HCT116 (cell line): ENCODE measurements around the gene GPR157. TPM values are rescaled to one million over a fixed set of nuclear protein-coding genes. Genes with fewer than 3 reads are reported as not detected.

Experiments used
- ATAC-seq: fragments of 200-7000 bp; cut with Tn5 transposase; 2 replicates; pipeline ENCODE4 v1.9.1; 2020; ENCODE audit warnings: mild to moderate bottlenecking, moderate library complexity
- BruUV-seq: library from RNA; stranded (reverse); fragments of 400-500 nt; replicated peaks from 2 replicates; lab custom pipeline; 2021; lab: Mats Ljungman, UMichigan
- CTCF ChIA-PET: fragments of 300-600 bp; sonication (Branson Sonifier 250); formaldehyde crosslinking; loops from one replicate; lab custom pipeline; 2021; ENCODE audit warnings: antibody characterized with exemption; lab: Charles Lee
- POLR2A ChIA-PET: fragments of 300-600, 350-600 bp; sonication (Branson Sonifier 250); formaldehyde crosslinking; loops from one replicate; lab custom pipeline; 2021; ENCODE audit warnings: antibody characterized with exemption; lab: Charles Lee
- RAD21 ChIA-PET, 2 experiments: fragments of 300-600 bp; sonication (Branson Sonifier 250); formaldehyde crosslinking; loops; one replicate each; lab custom pipeline; 2023; ENCODE audit warnings: low total read pairs in 2 of 2; ENCODE audit not compliant: uncharacterized antibody in 2 of 2, unreplicated experiment in 2 of 2, low non-redundant PET in 1 of 2; lab: Charles Lee
- DNase-seq: peaks from one replicate; pipeline ENCODE4 v3.0.0-alpha.2; 2010; ENCODE audit warnings: low read depth, low spot score
- H2AFZ ChIP-seq: fragments of 200-600 bp; shearing (Covaris generic), sonication (generic); 2 replicates; pipeline ENCODE4 v1.6.1; 2017; ENCODE audit warnings: low read depth, mixed run types, mixed read lengths, antibody characterized with exemption, low read length; ENCODE audit not compliant: poor library complexity, severe bottlenecking
- H3K27ac ChIP-seq: 2 replicates; pipeline ENCODE4 v1.5.1; 2012; ENCODE audit warnings: low read depth, low read length
- H3K27me3 ChIP-seq: fragments of 200-600 bp; sonication (generic); 2 replicates; pipeline ENCODE4 v1.6.1; 2016; ENCODE audit warnings: mixed run types, low read length, mixed read lengths; ENCODE audit not compliant: insufficient read depth
- H3K36me3 ChIP-seq, 2 experiments: fragments of 200-500 bp in 1 of 2; fragments of 200-600 bp in 1 of 2; sonication (Bioruptor generic) in 1 of 2; sonication (generic) in 1 of 2; 2 replicates each; pipeline versions ENCODE4 v1.5.1 to v1.6.1; 2014 to 2016; ENCODE audit warnings: low read length in 2 of 2, inconsistent platforms in 1 of 2, mixed read lengths in 1 of 2, mixed run types in 1 of 2; ENCODE audit not compliant: insufficient read depth in 2 of 2, control insufficient read depth in 1 of 2
- H3K4me1 ChIP-seq, 2 experiments: fragments of 200-600 bp in 1 of 2; sonication (generic) in 1 of 2; 2 replicates each; pipeline versions ENCODE4 v1.5.1 to v1.6.1; 2012 to 2017; ENCODE audit warnings: low read length in 2 of 2, inconsistent platforms in 1 of 2, mild to moderate bottlenecking in 1 of 2, mixed read lengths in 1 of 2, mixed run types in 1 of 2, moderate library complexity in 1 of 2; ENCODE audit not compliant: insufficient read depth in 2 of 2, control insufficient read depth in 1 of 2
- H3K4me2 ChIP-seq: fragments of 200-600 bp; sonication (generic); 2 replicates; pipeline ENCODE4 v1.6.1; 2017; ENCODE audit warnings: mixed run types, low read length, mixed read lengths
- H3K4me3 ChIP-seq, 2 experiments: fragments of 200-600 bp in 1 of 2; sonication (generic) in 1 of 2; replicated peaks in 1 of 2; 2 replicates each; pipeline ENCODE4 v1.5.1; 2011 to 2016; ENCODE audit warnings: low read length in 2 of 2, control low read depth in 1 of 2, low read depth in 1 of 2, mild to moderate bottlenecking in 1 of 2, mixed read lengths in 1 of 2, mixed run types in 1 of 2
- H3K79me2 ChIP-seq: fragments of 200-600 bp; sonication (generic); 2 replicates; pipeline ENCODE4 v1.6.1; 2017; ENCODE audit warnings: mild to moderate bottlenecking, mixed run types, low read length, moderate library complexity, mixed read lengths; ENCODE audit not compliant: insufficient read depth
- H3K9ac ChIP-seq: fragments of 200-600 bp; sonication (generic); 2 replicates; pipeline ENCODE4 v1.6.1; 2016; ENCODE audit warnings: low read length, mixed read lengths
- H3K9me2 ChIP-seq: fragments of 200-600 bp; sonication (generic), shearing (Covaris generic); 2 replicates; pipeline ENCODE4 v1.6.1; 2017; ENCODE audit warnings: mixed run types, mild to moderate bottlenecking, moderate library complexity; ENCODE audit not compliant: insufficient read depth
- H3K9me3 ChIP-seq, 2 experiments: fragments of 200-500 bp in 1 of 2; fragments of 200-600 bp in 1 of 2; sonication (Bioruptor generic) in 1 of 2; sonication (generic) in 1 of 2; 2 replicates each; pipeline ENCODE4 v1.6.1; 2014 to 2017; ENCODE audit warnings: low read length in 2 of 2, mixed read lengths in 2 of 2, inconsistent platforms in 1 of 2, low read depth in 1 of 2, mild to moderate bottlenecking in 1 of 2, mixed run types in 1 of 2, moderate library complexity in 1 of 2; ENCODE audit not compliant: control insufficient read depth in 1 of 2, insufficient read depth in 1 of 2
- H4K20me1 ChIP-seq: fragments of 200-600 bp; sonication (generic), shearing (Covaris generic); 2 replicates; pipeline ENCODE4 v1.6.1; 2017; ENCODE audit warnings: mixed run types, mild to moderate bottlenecking, moderate library complexity; ENCODE audit not compliant: insufficient read depth
- CBX3 ChIP-seq: IDR thresholded peaks from 2 replicates; pipeline ENCODE4 v1.6.1; 2012; ENCODE audit warnings: low read depth
- EGR1 ChIP-seq: IDR thresholded peaks from 2 replicates; pipeline ENCODE4 v1.6.1; 2012; ENCODE audit warnings: low read depth
- EZH2phosphoT487 ChIP-seq: fragments of 200-600 bp; IDR thresholded peaks from 2 replicates; pipeline ENCODE4 v1.6.1; 2018; ENCODE audit warnings: antibody characterized with exemption, borderline replicate concordance
- FOSL1 ChIP-seq: IDR thresholded peaks from 2 replicates; pipeline ENCODE4 v1.6.1; 2012; ENCODE audit warnings: low read depth
- JUND ChIP-seq: IDR thresholded peaks from 2 replicates; pipeline ENCODE4 v1.6.1; 2012
- POLR2A ChIP-seq: IDR thresholded peaks from 2 replicates; pipeline ENCODE4 v1.7.0; 2011; ENCODE audit warnings: borderline replicate concordance; ENCODE audit not compliant: insufficient read depth, insufficient read length; ENCODE audit errors: extremely low read depth
- RAD21 ChIP-seq: IDR thresholded peaks from 2 replicates; pipeline ENCODE4 v1.6.1; 2012; ENCODE audit warnings: low read depth, mild to moderate bottlenecking
- SIN3A ChIP-seq: IDR thresholded peaks from 2 replicates; pipeline ENCODE4 v1.6.1; 2012; ENCODE audit warnings: low read depth
- SP1 ChIP-seq: IDR thresholded peaks from 2 replicates; pipeline ENCODE4 v1.6.1; 2012; ENCODE audit warnings: low read depth
- SRF ChIP-seq: IDR thresholded peaks from 2 replicates; pipeline ENCODE4 v1.6.1; 2012; ENCODE audit warnings: low read depth
- TCF7L2 ChIP-seq: IDR thresholded peaks from 2 replicates; pipeline ENCODE4 v1.7.0; 2011; ENCODE audit warnings: borderline replicate concordance, inconsistent platforms; ENCODE audit not compliant: insufficient read depth, insufficient read length; ENCODE audit errors: extremely low read depth
- YY1 ChIP-seq: IDR thresholded peaks from 2 replicates; pipeline ENCODE4 v1.6.1; 2011; ENCODE audit warnings: low read length, low read depth, moderate library complexity, mild to moderate bottlenecking; ENCODE audit not compliant: insufficient replicate concordance; ENCODE audit errors: extremely low read depth
- ZFX ChIP-seq: fragments of 450-650 bp; IDR thresholded peaks from 2 replicates; pipeline ENCODE4 v1.6.1; 2017
- ZNF274 ChIP-seq: fragments of 200-500 bp; sonication (Bioruptor generic); IDR thresholded peaks from 2 replicates; pipeline ENCODE4 v1.6.1; 2014; ENCODE audit warnings: mild to moderate bottlenecking, low read depth, low read length, inconsistent platforms
- intact Hi-C: fragments of 100-400 bp; cut with micrococcal nuclease; formaldehyde crosslinking; loops from 2 replicates; pipeline ENCODE4 v1.10.0; 2022
- total RNA-seq: library from RNA; stranded (reverse); gene quantifications from one replicate; pipeline ENCODE4 v1.2.1, GENCODE V29; 2021; ENCODE audit not compliant: unreplicated experiment
- TF ChIP-seq, protein P1 (sequence below): IDR thresholded peaks from 2 replicates; pipeline ENCODE4 v1.6.1; 2012
- TF ChIP-seq, protein P2 (sequence below), 3 experiments: fragments of 200-600 bp in 1 of 3; sonication (generic) in 1 of 3; IDR thresholded peaks in 2 of 3; conservative IDR thresholded peaks in 1 of 3; 2 replicates each; pipeline ENCODE4 v1.5.1; 2012 to 2017; ENCODE audit warnings: low read depth in 2 of 3, low read length in 2 of 3, antibody characterized with exemption in 1 of 3, borderline replicate concordance in 1 of 3, control low read depth in 1 of 3, mild to moderate bottlenecking in 1 of 3, mixed read lengths in 1 of 3, mixed run types in 1 of 3, moderate library complexity in 1 of 3; ENCODE audit not compliant: insufficient read depth in 1 of 3
- TF ChIP-seq, protein P3 (sequence below): IDR thresholded peaks from 2 replicates; pipeline ENCODE4 v1.6.1; 2012
- TF ChIP-seq, protein P4 (sequence below): IDR thresholded peaks from 2 replicates; pipeline ENCODE4 v1.6.1; 2011; ENCODE audit warnings: mild to moderate bottlenecking, low read length, moderate library complexity; ENCODE audit not compliant: insufficient replicate concordance; ENCODE audit errors: extremely low read depth
- TF ChIP-seq, protein P5 (sequence below): IDR thresholded peaks from 2 replicates; pipeline ENCODE4 v1.6.1; 2012; ENCODE audit warnings: low read depth

GPR157 gene
- total RNA-seq, 1 experiment from 2014 or later: 7.7 TPM

DNA sequence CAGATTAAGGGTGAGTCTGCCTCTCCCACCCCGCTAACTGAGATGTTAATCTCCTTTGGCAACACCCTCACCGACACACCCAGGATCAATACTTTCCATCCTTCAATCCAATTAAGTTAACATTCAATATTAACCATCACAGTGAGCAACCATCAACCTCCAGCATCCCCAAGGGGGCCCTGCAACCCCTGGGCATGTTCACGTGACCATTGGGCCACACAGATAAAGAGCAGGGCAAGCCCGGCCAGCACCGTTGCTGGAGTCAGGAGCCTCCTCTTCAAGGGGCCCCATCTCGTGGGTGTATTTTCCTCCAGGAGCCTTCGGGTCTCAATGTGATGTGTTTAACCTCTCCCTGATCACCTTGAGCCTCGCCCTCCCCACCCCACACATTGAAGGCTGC is 8.0 kb upstream of the GPR157 start:
- H3K4me2 ChIP-seq: no peak overlapping the region
- no peaks in the 10 kb centered on the region for H3K79me2 ChIP-seq
- POLR2A ChIA-PET: no interaction called here
- H2AFZ ChIP-seq: no peak overlapping the region
- H3K36me3 ChIP-seq: no peaks in the 10 kb centered on the region
- ATAC-seq (no peak), DNase-seq (no peak)
- no peak overlapping the region for H3K27ac ChIP-seq
- intact Hi-C loops: no loop called here
- H4K20me1 ChIP-seq: no peaks in the 10 kb centered on the region
- RAD21 ChIA-PET: no interaction called here
- no TSS peak for BruUV-seq
- H3K4me1 ChIP-seq: peaks cover 0 to under 1% of the 10 kb centered on the region in 2 experiments; a peak in 1 of 4 replicates
- CTCF ChIA-PET: interaction anchor here (0.7 kb wide), 1 partner anchor 153 kb away, joined by 3 read pairs; no protein-coding TSS in a partner anchor
- H3K9ac ChIP-seq: no peak overlapping the region
- no peaks in the 10 kb centered on the region; the same call in 1 of the 2 replicates for H3K27me3 ChIP-seq
- no peak overlapping the region for H3K4me3 ChIP-seq
- H3K9me3 ChIP-seq: no peaks in the 10 kb centered on the region
- no peak for TF ChIP-seq FOSL1
- no peak for TF ChIP-seq ZNF274
- TF ChIP-seq, protein P1, sequence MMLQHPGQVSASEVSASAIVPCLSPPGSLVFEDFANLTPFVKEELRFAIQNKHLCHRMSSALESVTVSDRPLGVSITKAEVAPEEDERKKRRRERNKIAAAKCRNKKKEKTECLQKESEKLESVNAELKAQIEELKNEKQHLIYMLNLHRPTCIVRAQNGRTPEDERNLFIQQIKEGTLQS: no peak
- TF ChIP-seq TCF7L2: no peak
- TF ChIP-seq JUND: no peak
- TF ChIP-seq, protein P2, sequence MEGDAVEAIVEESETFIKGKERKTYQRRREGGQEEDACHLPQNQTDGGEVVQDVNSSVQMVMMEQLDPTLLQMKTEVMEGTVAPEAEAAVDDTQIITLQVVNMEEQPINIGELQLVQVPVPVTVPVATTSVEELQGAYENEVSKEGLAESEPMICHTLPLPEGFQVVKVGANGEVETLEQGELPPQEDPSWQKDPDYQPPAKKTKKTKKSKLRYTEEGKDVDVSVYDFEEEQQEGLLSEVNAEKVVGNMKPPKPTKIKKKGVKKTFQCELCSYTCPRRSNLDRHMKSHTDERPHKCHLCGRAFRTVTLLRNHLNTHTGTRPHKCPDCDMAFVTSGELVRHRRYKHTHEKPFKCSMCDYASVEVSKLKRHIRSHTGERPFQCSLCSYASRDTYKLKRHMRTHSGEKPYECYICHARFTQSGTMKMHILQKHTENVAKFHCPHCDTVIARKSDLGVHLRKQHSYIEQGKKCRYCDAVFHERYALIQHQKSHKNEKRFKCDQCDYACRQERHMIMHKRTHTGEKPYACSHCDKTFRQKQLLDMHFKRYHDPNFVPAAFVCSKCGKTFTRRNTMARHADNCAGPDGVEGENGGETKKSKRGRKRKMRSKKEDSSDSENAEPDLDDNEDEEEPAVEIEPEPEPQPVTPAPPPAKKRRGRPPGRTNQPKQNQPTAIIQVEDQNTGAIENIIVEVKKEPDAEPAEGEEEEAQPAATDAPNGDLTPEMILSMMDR (IDR thresholded peaks at IDR 0.05 in 2 of 3, conservative IDR thresholded peaks at IDR 0.05 in 1 of 3; ENCODE audit: borderline replicate concordance in 1 of 3, insufficient read depth in 1 of 3, low read depth in 2 of 3, low read length in 2 of 3): no peak
- TF ChIP-seq POLR2A: no peak
- no peak for TF ChIP-seq SRF
- TF ChIP-seq CBX3: no peak
- no peak for TF ChIP-seq RAD21
- no peak for TF ChIP-seq YY1
- no peak for TF ChIP-seq SP1
- TF ChIP-seq, protein P3, sequence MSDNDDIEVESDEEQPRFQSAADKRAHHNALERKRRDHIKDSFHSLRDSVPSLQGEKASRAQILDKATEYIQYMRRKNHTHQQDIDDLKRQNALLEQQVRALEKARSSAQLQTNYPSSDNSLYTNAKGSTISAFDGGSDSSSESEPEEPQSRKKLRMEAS: no peak
- TF ChIP-seq, protein P4, sequence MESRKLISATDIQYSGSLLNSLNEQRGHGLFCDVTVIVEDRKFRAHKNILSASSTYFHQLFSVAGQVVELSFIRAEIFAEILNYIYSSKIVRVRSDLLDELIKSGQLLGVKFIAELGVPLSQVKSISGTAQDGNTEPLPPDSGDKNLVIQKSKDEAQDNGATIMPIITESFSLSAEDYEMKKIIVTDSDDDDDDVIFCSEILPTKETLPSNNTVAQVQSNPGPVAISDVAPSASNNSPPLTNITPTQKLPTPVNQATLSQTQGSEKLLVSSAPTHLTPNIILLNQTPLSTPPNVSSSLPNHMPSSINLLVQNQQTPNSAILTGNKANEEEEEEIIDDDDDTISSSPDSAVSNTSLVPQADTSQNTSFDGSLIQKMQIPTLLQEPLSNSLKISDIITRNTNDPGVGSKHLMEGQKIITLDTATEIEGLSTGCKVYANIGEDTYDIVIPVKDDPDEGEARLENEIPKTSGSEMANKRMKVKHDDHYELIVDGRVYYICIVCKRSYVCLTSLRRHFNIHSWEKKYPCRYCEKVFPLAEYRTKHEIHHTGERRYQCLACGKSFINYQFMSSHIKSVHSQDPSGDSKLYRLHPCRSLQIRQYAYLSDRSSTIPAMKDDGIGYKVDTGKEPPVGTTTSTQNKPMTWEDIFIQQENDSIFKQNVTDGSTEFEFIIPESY: no peak
- TF ChIP-seq SIN3A: no peak
- no peak for TF ChIP-seq EZH2phosphoT487
- TF ChIP-seq ZFX: no peak
- TF ChIP-seq, protein P5, sequence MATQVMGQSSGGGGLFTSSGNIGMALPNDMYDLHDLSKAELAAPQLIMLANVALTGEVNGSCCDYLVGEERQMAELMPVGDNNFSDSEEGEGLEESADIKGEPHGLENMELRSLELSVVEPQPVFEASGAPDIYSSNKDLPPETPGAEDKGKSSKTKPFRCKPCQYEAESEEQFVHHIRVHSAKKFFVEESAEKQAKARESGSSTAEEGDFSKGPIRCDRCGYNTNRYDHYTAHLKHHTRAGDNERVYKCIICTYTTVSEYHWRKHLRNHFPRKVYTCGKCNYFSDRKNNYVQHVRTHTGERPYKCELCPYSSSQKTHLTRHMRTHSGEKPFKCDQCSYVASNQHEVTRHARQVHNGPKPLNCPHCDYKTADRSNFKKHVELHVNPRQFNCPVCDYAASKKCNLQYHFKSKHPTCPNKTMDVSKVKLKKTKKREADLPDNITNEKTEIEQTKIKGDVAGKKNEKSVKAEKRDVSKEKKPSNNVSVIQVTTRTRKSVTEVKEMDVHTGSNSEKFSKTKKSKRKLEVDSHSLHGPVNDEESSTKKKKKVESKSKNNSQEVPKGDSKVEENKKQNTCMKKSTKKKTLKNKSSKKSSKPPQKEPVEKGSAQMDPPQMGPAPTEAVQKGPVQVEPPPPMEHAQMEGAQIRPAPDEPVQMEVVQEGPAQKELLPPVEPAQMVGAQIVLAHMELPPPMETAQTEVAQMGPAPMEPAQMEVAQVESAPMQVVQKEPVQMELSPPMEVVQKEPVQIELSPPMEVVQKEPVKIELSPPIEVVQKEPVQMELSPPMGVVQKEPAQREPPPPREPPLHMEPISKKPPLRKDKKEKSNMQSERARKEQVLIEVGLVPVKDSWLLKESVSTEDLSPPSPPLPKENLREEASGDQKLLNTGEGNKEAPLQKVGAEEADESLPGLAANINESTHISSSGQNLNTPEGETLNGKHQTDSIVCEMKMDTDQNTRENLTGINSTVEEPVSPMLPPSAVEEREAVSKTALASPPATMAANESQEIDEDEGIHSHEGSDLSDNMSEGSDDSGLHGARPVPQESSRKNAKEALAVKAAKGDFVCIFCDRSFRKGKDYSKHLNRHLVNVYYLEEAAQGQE: no peak
- no peak for TF ChIP-seq EGR1
- no peaks in the 10 kb centered on the region for H3K9me2 ChIP-seq
